WTC11 (cell line): ENCODE measurements around the gene MYO7B.

Experiments
- ATF1 ChIP-seq: sonication (generic); formaldehyde crosslinking; IDR thresholded peaks from 2 replicates; pipeline ENCODE4 v1.8.1; 2023; ENCODE audit warnings: mild to moderate bottlenecking, moderate library complexity, missing genetic modification reagents
- CREB1 ChIP-seq: sonication (generic); formaldehyde crosslinking; IDR thresholded peaks from 2 replicates; pipeline ENCODE4 v1.8.0; 2023; ENCODE audit warnings: mild to moderate bottlenecking, missing genetic modification reagents
- CREM ChIP-seq: sonication (generic); formaldehyde crosslinking; IDR thresholded peaks from 2 replicates; pipeline ENCODE4 v1.8.1; 2022; ENCODE audit warnings: mild to moderate bottlenecking, missing genetic modification reagents, moderate library complexity
- IRF1 ChIP-seq: sonication (generic); formaldehyde crosslinking; IDR thresholded peaks from 2 replicates; pipeline ENCODE4 v1.8.0; 2023; ENCODE audit warnings: missing genetic modification reagents
- MYBL2 ChIP-seq: sonication (generic); formaldehyde crosslinking; IDR thresholded peaks from 2 replicates; pipeline ENCODE4 v1.8.1; 2023; ENCODE audit warnings: mild to moderate bottlenecking, moderate library complexity, missing genetic modification reagents
- NFYB ChIP-seq: sonication (generic); formaldehyde crosslinking; conservative IDR thresholded peaks from 2 replicates; pipeline ENCODE4 v1.8.0; 2022; ENCODE audit warnings: low read depth, missing genetic modification reagents
- SOX15 ChIP-seq: fragments of 250-450 bp; sonication (Bioruptor Pico); IDR thresholded peaks from 2 replicates; pipeline ENCODE4 v1.9.0; 2021; ENCODE audit warnings: mild to moderate bottlenecking
- SP1 ChIP-seq: sonication (generic); formaldehyde crosslinking; conservative IDR thresholded peaks from 2 replicates; pipeline ENCODE4 v1.8.1; 2022; ENCODE audit warnings: missing genetic modification reagents
- ZBTB43 ChIP-seq: sonication (generic); formaldehyde crosslinking; IDR thresholded peaks from 2 replicates; pipeline ENCODE4 v1.8.1; 2023; ENCODE audit warnings: mild to moderate bottlenecking, missing genetic modification reagents
- ZNF263 ChIP-seq: sonication (generic); formaldehyde crosslinking; IDR thresholded peaks from 2 replicates; pipeline ENCODE4 v1.8.1; 2022; ENCODE audit warnings: low read depth, mild to moderate bottlenecking, moderate library complexity, missing genetic modification reagents
- TF ChIP-seq, protein P1 (sequence below): fragments of 200-600 bp; IDR thresholded peaks from 2 replicates; pipeline ENCODE4 v1.8.0; 2022; ENCODE audit warnings: antibody characterized with exemption
- TF ChIP-seq, protein P2 (sequence below): sonication (generic); formaldehyde crosslinking; IDR thresholded peaks from 2 replicates; pipeline ENCODE4 v1.8.1; 2022; ENCODE audit warnings: missing genetic modification reagents, borderline replicate concordance

DNA sequence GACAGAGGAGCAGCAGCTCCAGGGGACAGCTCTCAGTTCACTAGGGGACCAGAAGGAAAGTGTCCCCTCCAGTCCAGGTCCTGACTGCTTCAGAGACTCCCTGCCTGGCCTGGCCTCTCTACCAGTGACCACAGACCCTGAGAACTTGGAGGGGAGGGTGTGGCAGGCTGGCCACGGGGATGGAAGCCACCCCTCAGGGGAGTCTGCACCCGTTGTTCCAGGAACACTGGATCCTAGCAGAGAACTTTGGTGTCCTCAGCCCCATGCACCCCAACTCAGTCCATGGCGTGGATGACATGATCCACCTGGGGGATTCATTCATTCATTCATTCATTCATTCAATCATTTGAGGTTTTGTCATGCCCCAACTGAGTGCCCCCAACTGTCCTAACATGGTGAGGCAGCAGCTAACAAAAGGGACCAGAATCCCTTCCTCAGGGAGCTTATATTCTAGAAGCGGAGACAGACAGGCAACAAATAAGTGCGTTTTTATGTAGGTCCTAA, 31.9 kb downstream of the MYO7B start:
- TF ChIP-seq SP1 (no peak), NFYB (CRISPR knock-in tag) (no peak), SOX15 (CRISPR knock-in tag) (no peak), ZNF263 (no peak), CREB1 (CRISPR knock-in tag) (no peak), CREM (CRISPR knock-in tag) (no peak), ATF1 (no peak), MYBL2 (no peak), IRF1 (CRISPR knock-in tag) (no peak), ZBTB43 (CRISPR knock-in tag) (no peak)
- TF ChIP-seq, protein P1, sequence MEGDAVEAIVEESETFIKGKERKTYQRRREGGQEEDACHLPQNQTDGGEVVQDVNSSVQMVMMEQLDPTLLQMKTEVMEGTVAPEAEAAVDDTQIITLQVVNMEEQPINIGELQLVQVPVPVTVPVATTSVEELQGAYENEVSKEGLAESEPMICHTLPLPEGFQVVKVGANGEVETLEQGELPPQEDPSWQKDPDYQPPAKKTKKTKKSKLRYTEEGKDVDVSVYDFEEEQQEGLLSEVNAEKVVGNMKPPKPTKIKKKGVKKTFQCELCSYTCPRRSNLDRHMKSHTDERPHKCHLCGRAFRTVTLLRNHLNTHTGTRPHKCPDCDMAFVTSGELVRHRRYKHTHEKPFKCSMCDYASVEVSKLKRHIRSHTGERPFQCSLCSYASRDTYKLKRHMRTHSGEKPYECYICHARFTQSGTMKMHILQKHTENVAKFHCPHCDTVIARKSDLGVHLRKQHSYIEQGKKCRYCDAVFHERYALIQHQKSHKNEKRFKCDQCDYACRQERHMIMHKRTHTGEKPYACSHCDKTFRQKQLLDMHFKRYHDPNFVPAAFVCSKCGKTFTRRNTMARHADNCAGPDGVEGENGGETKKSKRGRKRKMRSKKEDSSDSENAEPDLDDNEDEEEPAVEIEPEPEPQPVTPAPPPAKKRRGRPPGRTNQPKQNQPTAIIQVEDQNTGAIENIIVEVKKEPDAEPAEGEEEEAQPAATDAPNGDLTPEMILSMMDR: no peak
- TF ChIP-seq, protein P2, sequence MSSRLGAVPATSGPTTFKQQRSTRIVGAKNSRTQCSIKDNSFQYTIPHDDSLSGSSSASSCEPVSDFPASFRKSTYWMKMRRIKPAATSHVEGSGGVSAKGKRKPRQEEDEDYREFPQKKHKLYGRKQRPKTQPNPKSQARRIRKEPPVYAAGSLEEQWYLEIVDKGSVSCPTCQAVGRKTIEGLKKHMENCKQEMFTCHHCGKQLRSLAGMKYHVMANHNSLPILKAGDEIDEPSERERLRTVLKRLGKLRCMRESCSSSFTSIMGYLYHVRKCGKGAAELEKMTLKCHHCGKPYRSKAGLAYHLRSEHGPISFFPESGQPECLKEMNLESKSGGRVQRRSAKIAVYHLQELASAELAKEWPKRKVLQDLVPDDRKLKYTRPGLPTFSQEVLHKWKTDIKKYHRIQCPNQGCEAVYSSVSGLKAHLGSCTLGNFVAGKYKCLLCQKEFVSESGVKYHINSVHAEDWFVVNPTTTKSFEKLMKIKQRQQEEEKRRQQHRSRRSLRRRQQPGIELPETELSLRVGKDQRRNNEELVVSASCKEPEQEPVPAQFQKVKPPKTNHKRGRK: no peak
